GM19324 (cell line): ENCODE measurements around the gene CRY2.
A peak's percentile ranks its signal among the peaks of the same experiment; 100 is the strongest.
"Not testable (repeated sequence)": the region's sequence is repeated elsewhere in the genome, so short reads cannot be mapped to it uniquely, and the experiment has no call there.

Experiments used
- ATAC-seq: cut with Tn5 transposase; IDR thresholded peaks from one replicate; pipeline ENCODE4 v1.9.1; 2021; ENCODE audit warnings: mild to moderate bottlenecking, moderate library complexity; ENCODE audit not compliant: unreplicated experiment, low FRiP score

Gene CRY2

DNA sequence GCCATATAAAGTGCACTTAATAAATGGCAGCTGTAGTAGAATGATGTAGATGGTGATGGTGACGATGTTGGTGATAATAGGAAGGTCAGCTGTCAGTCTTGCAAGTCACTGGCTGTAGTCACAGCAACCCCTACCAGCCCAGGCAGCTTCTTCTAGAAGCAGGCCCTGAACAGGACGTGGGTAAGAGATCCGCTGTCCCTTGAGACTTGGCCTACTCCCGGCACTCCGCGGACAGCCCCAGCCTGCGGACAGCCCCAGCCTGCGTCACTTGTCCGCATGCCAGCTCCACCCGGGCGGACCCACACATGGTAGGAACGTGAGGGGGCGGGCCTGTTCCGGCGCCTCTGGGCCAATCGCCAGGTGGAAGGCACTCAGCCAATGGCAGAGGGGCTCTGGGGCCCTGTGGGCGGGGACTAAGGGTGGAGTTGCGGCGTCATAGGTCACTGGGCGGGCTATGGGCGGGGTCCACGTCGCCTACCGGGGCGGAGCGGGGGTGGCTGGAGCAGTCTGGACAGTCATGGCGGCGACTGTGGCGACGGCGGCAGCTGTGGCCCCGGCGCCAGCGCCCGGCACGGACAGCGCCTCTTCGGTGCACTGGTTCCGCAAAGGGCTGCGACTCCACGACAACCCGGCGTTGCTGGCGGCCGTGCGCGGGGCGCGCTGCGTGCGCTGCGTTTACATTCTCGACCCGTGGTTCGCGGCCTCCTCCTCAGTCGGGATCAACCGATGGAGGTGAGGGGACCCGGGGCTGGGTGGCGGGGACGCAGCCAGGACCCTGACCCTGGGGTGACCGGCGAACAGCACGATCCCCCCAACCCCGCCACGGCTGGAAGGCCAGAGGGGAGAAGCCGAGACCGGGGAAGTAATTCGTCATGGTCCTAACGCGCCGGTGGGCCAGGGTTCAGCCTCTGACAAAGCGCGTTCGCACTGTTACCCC, at the start of gene CRY2:
TSS of gene CRY2 (plus strand) at position 502 of the 937 bp plus-strand sequence. CDS start at position 518, 16 bp downstream.
- ATAC-seq, result peak; percentile 97

- ATAC-seq, result no peak
Measured at GRCh38 chr11:45798793-45799441, 48.4 kb upstream of the CRY2 start.

- no peak for ATAC-seq
Measured at GRCh38 chr11:45799562-45799961, 47.7 kb upstream of the CRY2 start.

- no peak for ATAC-seq
Measured at GRCh38 chr11:45800261-45800660, 47.0 kb upstream of the CRY2 start.

DNA sequence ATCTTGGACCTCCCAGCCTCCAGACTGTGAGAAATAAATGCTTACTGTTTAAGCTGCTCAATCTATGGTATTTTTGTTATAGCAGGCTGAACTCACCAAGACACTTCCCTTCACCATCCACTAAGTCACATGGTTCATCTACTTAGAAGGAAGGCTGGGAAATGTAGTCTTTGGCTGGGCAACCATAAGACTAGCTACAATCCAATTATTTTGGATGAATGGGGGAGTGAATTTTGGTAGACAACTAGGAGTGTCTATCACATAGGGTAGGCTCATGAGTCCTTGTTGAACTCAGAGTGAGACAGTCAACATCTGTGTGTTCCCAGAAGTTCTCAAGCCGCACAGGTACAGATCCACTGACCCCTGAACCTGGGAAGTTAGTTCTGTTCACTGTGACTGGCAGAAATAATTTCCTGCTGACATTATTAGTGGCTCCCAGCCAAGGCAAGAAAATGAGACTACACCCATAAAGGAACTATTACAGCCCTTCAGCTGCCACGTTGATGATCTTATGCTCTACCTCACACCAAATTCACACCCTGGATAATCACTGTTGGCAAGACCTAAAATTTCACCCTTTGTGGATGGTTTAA, 45.5 kb upstream of the CRY2 start:
- no peak for ATAC-seq

DNA sequence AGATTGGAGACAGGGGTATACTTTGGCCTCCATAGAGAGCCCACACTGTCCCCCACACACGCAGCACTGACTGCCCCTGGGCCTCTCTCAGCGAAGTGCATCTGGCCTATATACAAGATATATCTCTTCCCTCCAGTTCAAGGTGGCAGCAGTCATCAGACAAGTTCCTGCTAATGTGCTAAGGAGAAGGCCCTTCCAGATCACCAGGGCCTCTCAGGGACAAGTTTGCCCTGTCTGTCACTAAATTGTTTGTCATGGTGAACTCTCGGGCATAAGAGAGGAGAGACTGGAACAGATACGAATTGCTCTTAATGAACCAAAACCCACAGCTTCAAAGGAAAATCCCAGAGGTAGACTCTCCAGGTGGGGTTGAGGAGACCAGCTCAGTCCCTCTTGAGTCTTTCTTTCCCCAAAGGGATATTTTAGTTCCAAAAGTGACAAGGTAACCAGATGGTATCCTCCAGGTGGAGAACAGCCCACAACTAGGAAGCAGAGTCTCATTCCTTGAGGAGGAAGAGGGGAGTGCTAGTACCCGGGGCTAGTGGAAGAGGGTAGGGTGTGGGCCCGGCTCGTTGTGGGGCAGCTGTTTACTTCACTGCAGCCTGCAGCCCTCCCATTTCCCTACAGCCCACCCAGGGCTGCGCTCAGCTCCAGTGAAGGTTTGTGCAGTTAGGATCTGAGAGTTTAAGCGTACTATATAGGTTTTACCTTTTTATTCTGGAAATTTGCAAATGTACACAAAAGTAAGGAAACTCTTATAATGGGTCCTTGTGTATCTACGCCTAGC, 44.6 kb upstream of the CRY2 start:
- ATAC-seq, result no peak

- peak; percentile 29 for ATAC-seq
Measured at GRCh38 chr11:45803971-45804760, 43.1 kb upstream of the CRY2 start.

GRCh38 chr11:45804761-45805304, 42.4 kb upstream of the CRY2 start, which contains the start of gene SLC35C1:
TSS of gene SLC35C1 (plus strand) at chr11:45805149. CDS start at chr11:45805802, 653 bp downstream.
- peak; percentile 92 for ATAC-seq

GRCh38 chr11:45805305-45806071, 41.8 kb upstream of the CRY2 start:
- ATAC-seq, result peak; percentile 0

GRCh38 chr11:45806072-45806933, 41.0 kb upstream of the CRY2 start:
- no peak for ATAC-seq

DNA sequence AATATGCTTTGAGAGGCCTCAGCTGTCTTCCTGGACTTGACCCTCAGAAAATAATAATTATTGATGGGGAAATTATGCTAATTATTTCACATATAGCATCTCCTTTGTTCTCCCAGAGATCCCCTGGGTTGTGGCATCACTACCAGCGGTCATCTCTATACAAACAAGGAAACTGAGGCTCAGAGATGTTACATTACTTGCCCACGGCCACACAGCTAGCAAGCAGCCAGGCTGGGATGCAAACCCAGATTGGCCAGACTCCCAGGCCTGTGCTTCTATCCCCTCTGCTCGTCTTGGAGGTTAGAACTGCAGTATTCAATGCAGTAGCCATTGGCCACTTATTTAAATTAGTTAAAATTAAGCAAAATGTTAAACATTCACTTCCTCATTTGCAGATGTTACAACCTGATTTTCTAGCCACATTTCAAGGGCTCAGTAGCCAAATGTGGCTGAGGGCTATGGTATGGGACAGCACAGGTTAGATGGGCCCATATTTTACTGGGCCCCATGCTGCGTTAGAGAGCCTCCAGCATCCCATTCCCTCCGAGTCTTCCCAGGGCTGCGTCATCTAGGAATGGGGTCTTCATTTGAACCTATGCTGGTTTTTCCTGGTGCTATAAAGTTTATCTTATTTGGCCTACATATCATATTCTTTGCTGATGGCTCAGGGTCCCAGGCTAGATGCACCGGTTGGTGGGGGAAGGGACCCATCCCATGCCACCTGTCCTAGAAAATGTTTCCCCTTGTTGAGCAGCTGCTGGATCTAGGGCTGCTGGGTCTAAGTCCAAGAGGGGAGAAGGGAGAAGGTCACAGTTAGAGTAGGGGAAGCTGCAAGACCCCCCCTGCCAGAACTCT, 40.1 kb upstream of the CRY2 start:
- ATAC-seq, result no peak

- no peak for ATAC-seq
Measured at GRCh38 chr11:45807792-45808238, 39.5 kb upstream of the CRY2 start.

- ATAC-seq, result not testable (repeated sequence)
Measured at GRCh38 chr11:45808427-45808826, 38.8 kb upstream of the CRY2 start.

GRCh38 chr11:45809456-45810395, 37.5 kb upstream of the CRY2 start:
- no peak for ATAC-seq

GRCh38 chr11:45810431-45811108, 36.7 kb upstream of the CRY2 start:
- no peak for ATAC-seq
